Neutrophil (primary cell): ENCODE results near the gene EDC4.

ENCODE experiments used
- H3K27ac ChIP-seq: fragments of 200-600 bp; sonication (generic); 2 replicates; pipeline ENCODE4 v1.5.1; 2016; ENCODE audit warnings: mild to moderate bottlenecking, moderate library complexity
- H3K27me3 ChIP-seq: fragments of 200-600 bp; sonication (generic); 2 replicates; pipeline ENCODE4 v1.6.0; 2016; ENCODE audit warnings: mild to moderate bottlenecking
- H3K36me3 ChIP-seq: fragments of 200-600 bp; sonication (generic); 2 replicates; pipeline ENCODE4 v1.5.1; 2017
- H3K4me1 ChIP-seq, 2 experiments: fragments of 200-600 bp in 1 of 2; sonication (generic) in 1 of 2; 1 replicate in 1 of 2; 2 replicates in 1 of 2; pipeline versions ENCODE4 v1.5.1 to v1.6.1; 2013 to 2016; ENCODE audit warnings: low read depth in 1 of 2, low read length in 1 of 2, mild to moderate bottlenecking in 1 of 2, moderate library complexity in 1 of 2; ENCODE audit not compliant: control insufficient read depth in 1 of 2, insufficient read depth in 1 of 2
- H3K4me3 ChIP-seq, 2 experiments: fragments of 200-600 bp in 1 of 2; sonication (generic) in 1 of 2; 1 replicate in 1 of 2; 2 replicates in 1 of 2; pipeline ENCODE4 v1.5.1; 2013 to 2016; ENCODE audit warnings: low read depth in 1 of 2, low read length in 1 of 2, mild to moderate bottlenecking in 1 of 2, moderate library complexity in 1 of 2
- H3K9me3 ChIP-seq: fragments of 200-600 bp; sonication (generic); 2 replicates; pipeline ENCODE4 v1.5.1; 2016
- TF ChIP-seq, protein P1 (sequence below): fragments of 200-600 bp; sonication (generic); IDR thresholded peaks from 2 replicates; pipeline ENCODE4 v1.5.1; 2016; ENCODE audit warnings: antibody characterized with exemption

The EDC4 gene

DNA sequence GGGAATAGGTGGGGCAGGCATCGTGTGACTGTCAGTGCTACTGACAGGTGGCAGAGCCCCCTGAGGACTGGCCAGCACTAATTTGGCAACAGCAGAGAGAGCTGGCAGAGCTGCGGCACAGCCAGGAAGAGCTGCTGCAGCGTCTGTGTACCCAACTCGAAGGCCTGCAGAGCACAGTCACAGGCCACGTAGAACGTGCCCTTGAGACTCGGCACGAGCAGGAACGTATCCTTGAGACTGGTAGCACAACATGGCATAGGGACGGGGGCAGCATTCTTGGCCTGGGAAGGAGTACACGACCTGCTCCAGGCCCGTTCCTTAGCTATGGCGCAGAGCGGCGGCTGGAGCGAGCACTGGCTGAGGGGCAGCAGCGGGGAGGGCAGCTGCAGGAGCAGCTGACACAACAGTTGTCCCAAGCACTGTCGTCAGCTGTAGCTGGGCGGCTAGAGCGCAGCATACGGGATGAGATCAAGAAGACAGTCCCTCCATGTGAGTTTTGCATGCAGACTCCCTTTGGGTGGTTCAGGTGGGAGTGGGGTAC, 8.8 kb downstream of the EDC4 start:
- Histone ChIP-seq H3K36me3 (peaks cover 99% of the 10 kb centered on the region), H3K27ac (no peak overlapping the region), H3K27me3 (no peaks in the 10 kb centered on the region), H3K9me3 (no peaks in the 10 kb centered on the region), H3K4me1 (no peaks in the 10 kb centered on the region), H3K4me3 (no peak overlapping the region)
- TF ChIP-seq, protein P1, sequence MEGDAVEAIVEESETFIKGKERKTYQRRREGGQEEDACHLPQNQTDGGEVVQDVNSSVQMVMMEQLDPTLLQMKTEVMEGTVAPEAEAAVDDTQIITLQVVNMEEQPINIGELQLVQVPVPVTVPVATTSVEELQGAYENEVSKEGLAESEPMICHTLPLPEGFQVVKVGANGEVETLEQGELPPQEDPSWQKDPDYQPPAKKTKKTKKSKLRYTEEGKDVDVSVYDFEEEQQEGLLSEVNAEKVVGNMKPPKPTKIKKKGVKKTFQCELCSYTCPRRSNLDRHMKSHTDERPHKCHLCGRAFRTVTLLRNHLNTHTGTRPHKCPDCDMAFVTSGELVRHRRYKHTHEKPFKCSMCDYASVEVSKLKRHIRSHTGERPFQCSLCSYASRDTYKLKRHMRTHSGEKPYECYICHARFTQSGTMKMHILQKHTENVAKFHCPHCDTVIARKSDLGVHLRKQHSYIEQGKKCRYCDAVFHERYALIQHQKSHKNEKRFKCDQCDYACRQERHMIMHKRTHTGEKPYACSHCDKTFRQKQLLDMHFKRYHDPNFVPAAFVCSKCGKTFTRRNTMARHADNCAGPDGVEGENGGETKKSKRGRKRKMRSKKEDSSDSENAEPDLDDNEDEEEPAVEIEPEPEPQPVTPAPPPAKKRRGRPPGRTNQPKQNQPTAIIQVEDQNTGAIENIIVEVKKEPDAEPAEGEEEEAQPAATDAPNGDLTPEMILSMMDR = no peak

DNA sequence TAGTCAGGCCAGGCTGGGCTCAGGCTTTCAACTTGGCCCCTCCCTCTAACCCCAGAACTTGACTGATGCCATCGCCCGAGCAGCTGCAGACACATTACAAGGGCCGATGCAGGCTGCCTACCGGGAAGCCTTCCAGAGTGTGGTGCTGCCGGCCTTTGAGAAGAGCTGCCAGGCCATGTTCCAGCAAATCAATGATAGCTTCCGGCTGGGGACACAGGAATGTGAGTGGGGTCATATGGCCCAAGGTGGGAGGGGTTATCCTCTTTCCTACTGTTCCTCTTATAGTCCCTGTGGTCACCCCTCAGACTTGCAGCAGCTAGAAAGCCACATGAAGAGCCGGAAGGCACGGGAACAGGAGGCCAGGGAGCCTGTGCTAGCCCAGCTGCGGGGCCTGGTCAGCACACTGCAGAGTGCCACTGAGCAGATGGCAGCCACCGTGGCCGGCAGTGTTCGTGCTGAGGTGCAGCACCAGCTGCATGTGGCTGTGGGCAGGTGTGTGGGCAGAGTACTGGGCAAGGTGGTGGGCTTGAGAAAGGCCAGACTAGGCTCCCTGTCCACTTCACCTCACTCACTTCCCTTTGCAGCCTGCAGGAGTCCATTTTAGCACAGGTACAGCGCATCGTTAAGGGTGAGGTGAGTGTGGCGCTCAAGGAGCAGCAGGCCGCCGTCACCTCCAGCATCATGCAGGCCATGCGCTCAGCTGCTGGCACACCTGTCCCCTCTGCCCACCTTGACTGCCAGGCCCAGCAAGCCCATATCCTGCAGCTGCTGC, 9.7 kb downstream of the EDC4 start:
- Histone ChIP-seq H3K9me3 (no peaks in the 10 kb centered on the region), H3K27ac (no peak overlapping the region), H3K36me3 (peaks cover 94% of the 10 kb centered on the region), H3K4me3 (no peak overlapping the region), H3K27me3 (no peaks in the 10 kb centered on the region), H3K4me1 (no peaks in the 10 kb centered on the region)
- TF ChIP-seq, protein P1 = no peak

DNA sequence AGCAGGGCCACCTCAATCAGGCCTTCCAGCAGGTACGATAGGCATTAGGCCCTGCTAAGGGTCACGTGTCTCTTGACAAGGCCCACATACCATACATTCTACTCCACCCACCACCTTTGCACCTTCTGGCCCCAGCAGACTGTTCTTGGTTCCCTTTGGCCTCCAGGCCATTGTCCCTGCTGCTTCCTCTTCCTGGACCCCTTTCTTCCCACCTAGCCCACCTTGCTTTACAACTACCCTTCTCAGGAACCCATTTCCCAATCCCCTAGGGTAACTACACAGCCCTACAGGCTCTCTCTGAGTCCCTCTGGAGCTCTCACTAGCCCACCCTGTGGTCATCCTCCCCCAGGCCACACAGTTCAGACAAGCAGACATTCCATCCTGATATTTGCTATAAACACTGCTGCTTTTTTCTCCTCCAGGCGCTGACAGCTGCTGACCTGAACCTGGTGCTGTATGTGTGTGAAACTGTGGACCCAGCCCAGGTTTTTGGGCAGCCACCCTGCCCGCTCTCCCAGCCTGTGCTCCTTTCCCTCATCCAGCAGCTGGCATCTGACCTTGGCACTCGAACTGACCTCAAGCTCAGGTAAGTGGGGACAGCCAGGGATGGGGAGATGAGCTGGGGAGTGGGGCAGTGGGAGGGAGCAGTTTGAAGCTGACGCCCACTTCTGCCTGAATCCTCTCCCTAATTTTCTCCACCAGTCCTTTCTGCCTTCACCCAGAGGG, 10.5 kb downstream of the EDC4 start:
- Histone ChIP-seq H3K27ac (peak overlapping the region; percentile 15), H3K27me3 (no peaks in the 10 kb centered on the region), H3K36me3 (peaks cover 86% of the 10 kb centered on the region), H3K9me3 (no peaks in the 10 kb centered on the region), H3K4me3 (no peak overlapping the region), H3K4me1 (no peaks in the 10 kb centered on the region)
- TF ChIP-seq, protein P1 = no peak

DNA sequence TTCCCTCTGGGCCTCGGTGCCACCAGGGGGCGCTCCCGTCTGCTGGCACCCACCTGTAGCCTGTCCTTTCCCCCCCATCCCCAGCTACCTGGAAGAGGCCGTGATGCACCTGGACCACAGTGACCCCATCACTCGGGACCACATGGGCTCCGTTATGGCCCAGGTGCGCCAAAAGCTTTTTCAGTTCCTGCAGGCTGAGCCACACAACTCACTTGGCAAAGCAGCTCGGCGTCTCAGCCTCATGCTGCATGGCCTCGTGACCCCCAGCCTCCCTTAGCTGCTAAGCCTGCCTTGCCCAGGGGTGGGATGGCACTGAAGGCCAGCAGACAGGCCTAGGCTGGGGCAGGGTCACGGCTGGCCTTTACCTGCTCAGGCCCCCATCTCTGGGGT, 11.0 kb downstream of the EDC4 start:
- H3K27me3 ChIP-seq = no peaks in the 10 kb centered on the region
- no peaks in the 10 kb centered on the region for H3K4me1 ChIP-seq
- peaks cover 81% of the 10 kb centered on the region for H3K36me3 ChIP-seq
- H3K27ac ChIP-seq = peak overlapping the region; percentile 15
- no peak overlapping the region for H3K4me3 ChIP-seq
- H3K9me3 ChIP-seq = no peaks in the 10 kb centered on the region
- TF ChIP-seq, protein P1 = peak; percentile 79

DNA sequence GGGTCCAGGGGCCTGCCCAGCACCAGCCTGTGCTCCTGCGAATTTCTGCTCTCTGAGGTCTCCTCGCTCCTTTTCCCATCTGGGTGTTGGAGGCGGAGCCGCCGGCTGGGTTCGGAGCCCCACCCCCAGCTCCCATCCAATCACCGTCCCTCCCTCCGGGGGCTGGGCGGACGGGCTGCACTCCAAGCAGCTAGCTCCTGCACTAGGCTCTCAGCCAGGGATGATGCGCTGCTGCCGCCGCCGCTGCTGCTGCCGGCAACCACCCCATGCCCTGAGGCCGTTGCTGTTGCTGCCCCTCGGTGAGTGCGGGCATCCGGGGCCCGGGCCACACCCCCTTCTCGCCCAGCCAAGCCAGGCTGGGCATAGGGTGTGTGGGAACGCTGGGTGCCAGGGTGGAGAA, 11.8 kb downstream of the EDC4 start, which contains the start of gene NRN1L:
NRN1L (plus strand) TSS at position 202 of the 400 bp plus-strand sequence; CDS start at position 221, 19 bp downstream.
- Histone ChIP-seq H3K27me3 (no peaks in the 10 kb centered on the region), H3K36me3 (peaks cover 73% of the 10 kb centered on the region), H3K4me1 (no peaks in the 10 kb centered on the region), H3K27ac (peak within 1 kb of the TSS; percentile 15), H3K4me3 (no peak within 1 kb of the TSS), H3K9me3 (no peaks in the 10 kb centered on the region)
- TF ChIP-seq, protein P1 = no peak
